GM12892 (cell line): ENCODE data around the gene GPR78.

Experiments used
- POLR2A ChIP-seq: IDR thresholded peaks from 2 replicates; pipeline ENCODE4 v1.6.1; 2011; ENCODE audit warnings: low read depth, low read length, control low read depth
- POLR2AphosphoS5 ChIP-seq: IDR thresholded peaks from 2 replicates; pipeline ENCODE4 v1.6.1; 2011; ENCODE audit warnings: low read depth, low read length, control low read depth
- TAF1 ChIP-seq: IDR thresholded peaks from 2 replicates; pipeline ENCODE4 v1.6.1; 2011; ENCODE audit warnings: low read depth, mild to moderate bottlenecking, control low read depth, low read length, borderline replicate concordance

DNA sequence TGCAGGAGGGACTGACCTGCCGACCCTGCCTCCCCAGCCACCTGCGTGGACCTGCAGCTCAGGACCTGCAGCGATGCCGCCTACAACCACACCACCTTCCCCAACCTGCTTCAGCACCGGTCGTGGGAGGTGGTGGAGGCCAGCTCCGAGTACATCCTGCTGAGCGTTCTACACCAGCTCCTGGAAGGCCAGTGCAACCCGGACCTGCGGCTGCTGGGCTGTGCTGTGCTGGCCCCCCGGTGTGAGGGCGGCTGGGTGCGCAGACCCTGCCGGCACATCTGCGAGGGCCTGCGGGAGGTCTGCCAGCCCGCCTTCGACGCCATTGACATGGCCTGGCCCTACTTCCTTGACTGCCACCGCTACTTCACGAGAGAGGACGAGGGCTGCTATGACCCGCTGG is 20.9 kb downstream of the GPR78 start:
- TF ChIP-seq POLR2AphosphoS5 (no peak), POLR2A (no peak), TAF1 (no peak)
